Sigmoid colon (tissue), 4 donors: ENCODE results near the gene TMEM120B.

Source experiments
- CTCF ChIP-seq, 4 experiments: fragments of 450-650 bp in 3 of 4; fragments of 200-600 bp in 1 of 4; IDR thresholded peaks; one replicate each; pipeline ENCODE4 v1.5.1; 2016 to 2019; ENCODE audit warnings: antibody characterized with exemption in 4 of 4, mild to moderate bottlenecking in 3 of 4, moderate library complexity in 2 of 4
- POLR2A ChIP-seq, 2 donors: fragments of 450-650 bp; IDR thresholded peaks; one replicate each; pipeline ENCODE4 v1.6.1; 2016; ENCODE audit warnings: antibody characterized with exemption in 2 of 2, mild to moderate bottlenecking in 2 of 2, moderate library complexity in 2 of 2
- POLR2AphosphoS5 ChIP-seq, 4 donors: sonication (generic); formaldehyde crosslinking; IDR thresholded peaks; one replicate each; pipeline ENCODE4 v1.6.1; 2017; ENCODE audit warnings: antibody characterized with exemption in 4 of 4

- TF ChIP-seq POLR2A (IDR thresholded peaks at IDR 0.05) = no peak
- TF ChIP-seq CTCF (IDR thresholded peaks at IDR 0.05) = no peak
- no peak for TF ChIP-seq POLR2AphosphoS5 (IDR thresholded peaks at IDR 0.05)
Measured at GRCh38 chr12:121801595-121802484, 89.3 kb downstream of the TMEM120B start.
